Left colon (tissue), 2 donors: ENCODE results near the gene VWC2L. TPM values are rescaled to one million over a fixed set of nuclear protein-coding genes. Genes with fewer than 3 reads are reported as not detected.
A peak's percentile ranks its signal among the peaks of the same experiment; 100 is the strongest.

Source experiments
- ATAC-seq: fragments of 200-7000 bp; cut with Tn5 transposase; one replicate; pipeline ENCODE4 v1.9.1; 2020; ENCODE audit warnings: mild to moderate bottlenecking, moderate library complexity
- DNase-seq, 2 donors: peaks; one replicate each; pipeline ENCODE4 v3.0.0-alpha.2; 2020
- intact Hi-C, 2 donors: fragments of 100-400 bp; cut with DNase I in 1 of 2; cut with micrococcal nuclease in 1 of 2; formaldehyde crosslinking; loops; one replicate each; pipeline versions ENCODE4 v1.11.2 to v1.14.0; 2022; cut with DNase I, micrococcal nuclease
- long read RNA-seq: library from polyadenylated mRNA; unstranded; transcript quantifications from one replicate; pipeline ENCODE4 v2.0.0, GENCODE V29; 2021
- total RNA-seq, 2 donors: library from RNA; stranded (reverse); fragmentation: NEBNext Ultra II Directional; extraction: Animal tissue kit (Norgen Biotek cat#: 25700); gene quantifications; one replicate each; pipeline ENCODE4 v1.2.1, GENCODE V29; 2021
- donor health status: DM: no; HTN: no; CAD: no.
- donor health status: DM: yes; HTN: yes; CAD: no.

Gene VWC2L
- not detected for total RNA-seq
- long read RNA-seq = 0 reads

DNA sequence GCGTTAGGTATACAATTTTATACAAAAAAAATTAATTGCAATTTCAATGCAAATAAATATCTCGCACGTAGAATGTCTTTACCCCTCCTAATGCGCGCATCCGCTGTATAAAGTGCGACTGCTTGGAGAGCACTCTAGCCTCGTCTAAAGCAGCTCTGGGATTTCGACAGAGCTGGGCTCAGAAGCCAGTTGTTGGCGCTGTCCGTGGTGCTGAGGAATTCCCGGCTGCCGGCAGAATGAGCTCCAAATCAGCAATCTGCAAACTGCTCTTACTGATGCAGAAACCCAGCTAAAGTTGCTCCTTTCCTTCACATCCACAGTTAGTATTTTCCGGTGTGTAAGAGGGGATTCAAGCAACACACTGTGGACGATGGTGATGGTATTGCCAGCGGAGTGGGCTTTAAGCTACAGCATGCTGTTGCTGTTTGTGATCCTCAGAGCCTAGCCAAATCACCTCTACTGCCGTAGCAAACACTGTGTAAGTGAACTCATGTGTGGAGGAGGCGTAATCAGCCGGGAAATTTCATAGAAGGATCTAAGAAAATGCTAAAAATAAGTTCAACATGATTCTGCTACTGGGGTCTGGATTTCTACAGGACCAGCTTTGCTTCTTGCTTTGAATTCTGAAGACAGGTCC lies at the start of gene VWC2L:
Gene VWC2L (plus strand): TSS at position 137 of the 637 bp plus-strand sequence. CDS start 3,140 bp downstream, outside the sequence.
- ATAC-seq = peak; percentile 34
- DNase-seq = peak in 1 of 2 donors; percentile 60
- intact Hi-C loops = no loop called here

DNA sequence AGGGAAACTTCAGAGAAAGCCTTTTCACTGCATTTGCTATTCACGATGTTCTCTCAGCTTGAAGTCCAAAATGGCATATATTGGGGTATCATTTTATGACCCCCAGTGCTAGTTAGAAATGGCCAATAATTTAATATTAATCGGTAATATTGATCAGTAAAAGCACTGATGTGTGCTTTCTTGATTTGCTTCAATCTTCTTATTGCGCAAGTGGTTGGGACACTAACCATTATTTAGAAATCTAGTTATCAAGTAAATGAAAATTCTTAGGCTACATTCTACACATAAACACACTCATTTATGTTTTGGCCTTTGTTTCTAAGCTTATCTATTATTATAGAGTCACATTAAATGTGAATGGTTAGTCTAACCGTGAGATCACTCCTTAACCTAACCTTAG lies 49.7 kb upstream of the VWC2L start:
- ATAC-seq (no peak), DNase-seq (no peak)
- intact Hi-C loops = no loop called here

GRCh38 chr2:214365549-214365948 lies 45.3 kb upstream of the VWC2L start:
- ATAC-seq (no peak), DNase-seq (no peak)
- intact Hi-C loops = no loop called here

DNA sequence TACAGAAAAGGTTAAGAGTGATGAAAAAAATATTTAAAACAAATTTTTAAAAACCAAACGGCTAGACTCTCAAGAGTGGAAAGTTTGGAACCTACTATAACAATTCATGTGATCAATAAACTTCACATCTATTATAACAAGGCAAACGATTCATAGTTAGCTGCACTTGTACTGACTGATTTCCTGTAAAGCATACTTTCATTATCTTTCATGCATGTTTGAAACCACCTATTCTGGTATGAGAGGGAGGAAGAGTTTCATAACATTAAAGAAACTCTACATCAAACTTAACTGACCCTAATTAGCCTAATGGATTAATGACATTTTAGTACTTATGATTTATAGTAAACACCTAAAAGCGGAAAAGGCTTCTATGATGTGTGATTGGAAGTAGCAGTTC lies 43.7 kb upstream of the VWC2L start:
- DNase-seq = no peak
- no peak for ATAC-seq
- intact Hi-C loops = no loop called here

DNA sequence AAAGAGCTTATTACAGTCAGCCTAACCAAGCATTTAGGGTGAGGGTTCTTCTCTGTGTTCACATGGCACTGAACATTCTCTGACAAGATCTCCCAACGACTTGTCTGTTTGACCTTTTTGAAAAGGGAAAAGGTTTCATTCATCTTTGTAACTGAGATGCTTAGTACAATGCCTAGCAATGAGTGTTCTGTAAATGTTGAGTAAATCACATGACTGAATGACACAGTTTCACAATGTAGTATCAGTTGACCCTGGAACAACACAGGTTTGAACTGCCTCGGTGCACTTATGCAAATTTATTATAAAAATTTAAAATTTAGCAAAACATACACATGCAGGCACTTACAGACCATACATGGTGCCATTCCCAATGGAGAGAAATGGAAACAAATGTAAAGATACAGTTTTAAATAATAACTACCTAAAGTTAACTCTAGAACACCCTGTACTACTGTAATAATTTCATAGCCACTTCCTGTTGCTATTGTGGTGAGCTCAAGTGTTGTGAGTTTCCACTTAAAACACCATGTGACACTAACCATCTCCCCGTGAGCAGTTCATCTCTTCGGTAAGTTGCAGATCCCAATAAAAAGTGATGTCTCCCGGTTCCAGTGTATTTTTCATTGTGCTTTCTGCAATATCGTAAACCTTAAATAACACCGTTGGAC lies 34.1 kb upstream of the VWC2L start:
- intact Hi-C loops = no loop called here
- no peak for DNase-seq
- no peak for ATAC-seq

- DNase-seq (no peak), ATAC-seq (no peak)
- intact Hi-C loops = no loop called here
These were observed 33.6 kb upstream of the VWC2L start for GRCh38 chr2:214377286-214377624.

DNA sequence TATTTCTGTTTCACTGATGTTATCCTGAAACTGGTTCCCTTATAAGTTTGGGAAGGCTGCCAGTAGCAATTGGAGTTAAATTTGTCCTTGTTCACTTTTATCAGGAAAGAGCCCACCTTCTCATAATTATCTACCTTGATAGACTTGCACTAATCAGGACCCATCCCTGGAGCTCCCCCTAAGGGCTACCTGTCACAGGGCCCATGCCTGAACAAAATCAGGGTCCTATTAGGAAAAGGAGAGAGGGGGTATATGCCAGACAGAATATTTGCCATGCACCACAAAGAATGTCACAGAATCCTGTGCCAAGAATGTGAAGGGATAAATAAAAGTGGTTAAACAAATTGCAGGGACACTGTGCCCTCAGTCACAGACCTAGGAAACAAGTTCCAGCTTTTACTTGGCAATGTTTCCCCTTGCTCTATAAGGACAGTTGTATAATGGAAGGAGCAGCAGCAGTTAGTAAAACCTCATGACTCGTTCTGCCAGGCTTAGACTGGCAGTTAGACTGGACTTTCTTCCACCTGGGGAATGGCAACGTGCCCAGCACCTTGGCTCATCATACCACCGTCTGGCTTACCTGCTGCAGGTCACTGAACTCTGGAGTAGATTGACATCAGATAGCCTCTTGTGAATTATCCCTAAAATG lies 32.3 kb upstream of the VWC2L start:
- no peak for ATAC-seq
- no peak for DNase-seq
- intact Hi-C loops = no loop called here

- no peak for ATAC-seq
- intact Hi-C loops = no loop called here
- DNase-seq = no peak
These were observed 31.6 kb upstream of the VWC2L start for GRCh38 chr2:214379227-214379626.

GRCh38 chr2:214380681-214381080 lies 30.2 kb upstream of the VWC2L start:
- ATAC-seq (no peak), DNase-seq (no peak)
- intact Hi-C loops = no loop called here

GRCh38 chr2:214382229-214382628 lies 28.6 kb upstream of the VWC2L start:
- ATAC-seq (no peak), DNase-seq (no peak)
- intact Hi-C loops = no loop called here

DNA sequence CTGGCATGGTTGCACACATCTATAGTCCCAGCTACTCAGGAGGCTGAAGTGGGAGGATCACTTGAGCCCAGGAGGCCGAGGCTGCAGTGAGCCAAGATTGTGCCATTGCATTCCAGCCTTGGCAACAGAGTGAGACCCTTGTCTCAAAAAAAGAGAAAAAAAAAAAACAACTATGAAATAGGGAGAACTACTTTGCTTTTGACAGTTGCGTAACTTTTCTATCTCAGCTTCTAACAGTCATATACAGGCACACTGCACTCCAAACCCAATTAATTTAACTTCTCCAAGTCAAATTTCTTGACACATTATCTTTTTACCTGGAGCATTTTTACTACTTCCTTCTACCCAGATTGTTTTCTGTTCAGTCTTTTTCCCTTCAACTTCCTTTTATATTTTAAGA lies 24.1 kb upstream of the VWC2L start:
- DNase-seq (no peak), ATAC-seq (no peak)
- intact Hi-C loops = no loop called here

DNA sequence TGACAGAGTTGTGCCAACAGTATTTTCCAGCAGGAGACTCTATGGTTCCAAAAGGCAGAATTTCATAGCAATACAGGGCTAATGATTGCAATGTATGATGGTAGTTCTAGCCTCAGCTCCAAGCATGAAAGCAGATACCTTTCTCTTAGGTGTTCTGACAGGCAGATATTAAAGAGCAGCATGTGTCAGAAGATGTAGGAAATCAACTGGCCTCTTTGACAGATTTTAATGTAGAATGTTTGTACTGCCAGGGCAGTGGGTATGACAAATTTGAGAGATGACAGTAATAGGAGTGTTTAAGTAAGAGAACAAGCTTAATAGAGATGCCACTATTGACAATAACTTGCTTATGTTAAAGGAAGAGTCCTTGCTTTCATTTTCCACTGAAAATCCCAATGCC lies 21.5 kb upstream of the VWC2L start:
- intact Hi-C loops = no loop called here
- no peak for DNase-seq
- ATAC-seq = no peak

DNA sequence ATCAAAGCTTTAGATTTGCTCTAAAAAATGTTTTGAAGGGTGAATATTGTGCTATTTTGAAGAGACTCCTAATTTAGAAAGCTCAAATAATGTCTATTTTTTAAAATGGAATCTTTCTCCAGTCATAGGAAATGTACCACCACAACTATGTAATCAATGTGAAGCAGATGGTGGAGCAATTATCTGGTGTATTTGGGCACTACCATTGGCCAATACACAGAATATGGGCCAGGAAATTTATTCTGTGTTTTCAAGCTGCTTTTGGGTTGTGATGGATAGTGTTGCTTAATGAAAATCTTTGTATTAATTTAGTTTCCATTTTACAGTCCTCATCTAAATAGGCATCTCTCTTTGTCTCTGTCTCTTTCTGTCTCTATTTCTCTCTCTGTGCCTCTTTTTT lies 17.1 kb upstream of the VWC2L start:
- intact Hi-C loops = no loop called here
- no peak for ATAC-seq
- no peak for DNase-seq

- intact Hi-C loops = no loop called here
- ATAC-seq (no peak), DNase-seq (no peak)
These were observed 15.8 kb upstream of the VWC2L start for GRCh38 chr2:214395040-214395439.

DNA sequence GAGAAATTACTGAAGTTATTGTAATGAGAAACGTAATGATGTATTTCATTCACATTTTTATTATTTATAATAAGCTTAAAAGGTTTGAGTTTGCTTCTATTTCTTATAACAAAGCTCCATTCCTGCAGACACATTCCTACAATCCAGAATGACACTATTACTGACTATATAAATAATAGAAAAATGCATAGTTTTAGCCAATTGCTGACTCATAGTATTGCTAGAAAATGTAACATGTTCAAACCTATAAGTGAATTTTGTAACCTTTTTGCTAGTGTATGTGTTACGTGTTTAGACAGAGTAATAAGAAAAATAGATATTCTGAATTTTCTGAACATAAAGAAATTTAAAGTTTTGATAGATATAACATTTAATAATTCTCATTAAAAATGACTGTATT lies 9.3 kb upstream of the VWC2L start:
- intact Hi-C loops = no loop called here
- ATAC-seq = no peak
- no peak for DNase-seq

- ATAC-seq (no peak), DNase-seq (no peak)
- intact Hi-C loops = no loop called here
These were observed 602 bp upstream of the VWC2L start for GRCh38 chr2:214410128-214410775.

- DNase-seq = no peak
- ATAC-seq = no peak
- intact Hi-C loops = no loop called here
These were observed 1.8 kb downstream of the VWC2L start for GRCh38 chr2:214412679-214413078.

- intact Hi-C loops = no loop called here
- ATAC-seq (no peak), DNase-seq (no peak)
These were observed 25.6 kb downstream of the VWC2L start for GRCh38 chr2:214436470-214436869.

GRCh38 chr2:214450118-214450894 lies 39.5 kb downstream of the VWC2L start:
- ATAC-seq = no peak
- intact Hi-C loops = no loop called here

More at GRCh38 chr2:214450118-214450894, 39.5 kb downstream of the VWC2L start:
- no peak for DNase-seq
